Activated CD4-positive, alpha-beta T cell treated with anti-CD3 and anti-CD28 coated beads, Interleukin-2, amount 50 U/mL, for 24 hours (primary cell): ENCODE measurements around the gene TMEM41A.
A peak's percentile ranks its signal among the peaks of the same experiment; 100 is the strongest.

Experiments
- DNase-seq, 2 donors: peaks; one replicate each; pipeline ENCODE4 v3.0.0-alpha.2; 2020; ENCODE audit warnings: low read depth in 1 of 2, low spot score in 1 of 2

Gene TMEM41A

DNA sequence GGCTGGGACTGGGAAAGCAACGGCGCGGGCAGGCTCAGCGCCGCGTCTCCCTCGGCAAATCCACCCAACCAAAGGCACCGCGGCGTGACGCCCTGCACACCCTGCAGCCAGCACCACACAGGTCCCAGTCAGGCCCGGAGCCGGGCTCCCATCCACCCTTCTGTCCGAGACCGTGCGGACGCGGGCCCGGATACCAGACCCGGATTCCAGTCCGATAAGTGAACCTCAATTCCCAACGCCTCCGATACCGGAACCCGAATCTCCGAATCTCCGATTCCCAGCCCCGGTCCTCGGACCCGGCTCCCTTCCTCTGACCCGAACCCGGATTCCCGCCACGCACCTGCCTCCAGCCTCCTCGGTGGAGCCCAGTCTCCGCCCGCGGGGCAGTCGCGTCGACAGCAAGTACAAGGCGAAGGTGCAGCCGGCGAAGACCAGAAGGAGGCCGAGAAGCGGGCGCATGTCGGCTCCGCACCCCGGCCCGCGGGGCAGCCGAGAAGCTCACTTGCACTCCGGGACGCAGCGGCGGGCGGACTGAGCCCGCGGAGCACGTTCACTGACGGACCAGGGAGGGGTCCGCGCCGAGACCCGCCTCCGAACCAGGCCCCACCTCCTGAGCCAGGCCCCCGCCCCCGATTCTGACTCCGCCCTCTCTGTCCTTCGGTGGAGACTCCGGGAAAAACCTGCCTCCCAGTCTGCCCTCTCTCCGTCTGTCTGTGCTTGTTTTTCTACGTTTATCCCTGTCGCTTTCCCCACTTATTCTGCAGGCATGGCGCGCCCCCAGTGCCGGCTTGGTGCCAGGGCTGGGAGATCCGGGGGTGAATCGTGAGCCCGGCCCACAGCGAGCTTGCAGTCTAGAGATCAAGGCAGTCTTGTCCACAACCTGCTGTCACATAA is at the start of gene TMEM41A:
TSS of gene TMEM41A (minus strand) at position 533 of the 894 bp plus-strand sequence. CDS start at position 459, 74 bp downstream.
- DNase-seq: peak; percentile 87 to 88

GRCh38 chr3:185540695-185541094 is 41.9 kb upstream of the TMEM41A start:
- DNase-seq: no peak

DNA sequence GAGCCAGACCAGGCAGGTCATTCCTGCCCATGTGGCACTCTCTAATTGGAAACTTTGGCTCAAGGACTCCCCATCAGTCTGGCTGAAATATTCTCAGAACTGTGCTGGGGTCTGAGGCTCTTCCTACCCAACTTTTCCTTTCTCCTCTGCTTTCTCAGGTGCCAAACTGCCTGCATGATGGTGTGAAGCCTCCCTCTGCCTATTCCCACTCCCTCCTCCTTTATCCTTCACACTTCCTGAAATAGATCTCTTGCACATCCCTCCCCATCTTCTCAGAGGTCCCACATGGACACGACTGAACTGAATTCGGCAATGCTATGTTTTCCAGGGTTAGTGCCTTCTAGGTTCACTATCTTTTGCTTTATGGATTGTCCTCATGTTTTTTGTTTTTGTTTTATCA is 41.1 kb upstream of the TMEM41A start:
- DNase-seq: no peak

GRCh38 chr3:185537369-185537970 is 38.6 kb upstream of the TMEM41A start:
- DNase-seq: peak in 1 of 2 donors; percentile 49

DNA sequence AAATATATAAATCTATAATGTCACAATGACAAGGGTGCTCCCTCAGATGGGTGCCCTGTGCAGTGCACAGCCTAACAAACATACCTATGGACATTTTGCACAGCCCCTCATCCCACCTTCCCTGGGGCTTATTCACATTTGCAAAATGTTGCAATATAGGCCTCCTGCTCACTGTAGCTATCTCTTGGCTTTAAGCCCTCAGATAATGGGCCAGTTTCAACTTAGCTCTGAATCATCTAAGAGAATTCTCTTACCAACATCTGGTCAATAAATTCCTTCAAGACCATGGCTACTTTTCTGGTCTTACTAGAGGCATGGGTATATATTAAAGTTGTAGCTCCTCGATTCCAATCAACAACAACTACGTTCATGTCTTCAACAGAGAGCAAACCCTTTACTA is 35.7 kb upstream of the TMEM41A start:
- no peak for DNase-seq

- DNase-seq: no peak
Measured at GRCh38 chr3:185532901-185533300, 34.1 kb upstream of the TMEM41A start.

DNA sequence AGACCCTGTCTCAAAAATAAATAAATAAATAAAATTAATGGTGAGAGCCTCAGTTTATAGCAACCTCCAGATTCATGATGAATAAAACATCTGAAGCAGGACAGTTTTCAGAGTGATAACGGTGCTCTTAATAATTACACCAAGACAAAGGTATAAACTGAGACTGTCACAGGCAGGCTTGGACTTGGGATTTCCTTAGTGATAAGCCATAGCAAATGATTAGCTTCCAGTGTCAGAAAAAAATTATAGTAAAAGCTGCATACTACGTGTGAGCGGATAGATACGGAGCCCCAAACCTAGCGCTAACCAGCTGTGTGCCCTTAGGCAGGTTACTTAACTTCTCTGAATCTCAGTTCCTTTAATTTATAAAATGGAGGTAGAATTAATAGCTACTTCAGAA is 32.0 kb upstream of the TMEM41A start:
- no peak for DNase-seq

DNA sequence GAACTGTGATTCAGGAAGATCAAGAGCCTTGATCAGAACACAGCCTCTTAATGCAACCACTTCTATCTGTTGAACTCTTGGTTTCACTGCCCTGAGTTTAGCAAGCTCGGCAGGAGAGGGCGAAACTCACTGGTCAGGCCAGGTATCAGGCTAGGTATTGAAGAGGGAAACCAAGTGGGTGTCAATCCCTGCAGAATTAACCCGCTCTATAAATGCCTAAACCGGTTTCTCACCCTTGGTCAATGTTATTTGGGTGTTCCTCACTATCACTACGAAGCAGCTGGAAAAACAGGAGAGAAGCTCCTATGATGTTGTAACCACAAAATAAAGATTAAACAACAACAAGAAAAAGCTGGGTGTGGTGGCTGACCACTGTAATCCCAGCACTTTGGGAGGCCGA is 29.7 kb upstream of the TMEM41A start:
- no peak for DNase-seq

DNA sequence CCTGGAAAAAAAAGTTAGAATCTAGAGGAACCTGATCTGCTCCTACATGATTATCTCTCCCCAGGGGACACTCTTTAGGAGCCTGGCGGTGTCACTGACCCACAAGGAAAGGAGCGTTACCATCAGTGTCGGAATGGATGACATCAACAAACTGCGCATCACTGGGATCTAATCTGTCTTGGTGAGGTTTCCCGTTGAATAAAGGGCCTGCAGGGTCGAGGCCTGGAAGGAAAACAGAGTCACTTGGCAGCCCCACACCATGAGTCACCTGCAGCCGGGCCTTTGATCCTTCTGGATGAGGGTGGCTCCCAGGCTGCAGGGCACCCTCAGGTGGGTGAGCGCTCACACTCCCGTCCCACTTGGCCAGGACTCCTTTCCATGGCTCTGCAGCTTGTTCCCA is 28.5 kb upstream of the TMEM41A start:
- DNase-seq: no peak

GRCh38 chr3:185526349-185526951 is 27.6 kb upstream of the TMEM41A start:
- no peak for DNase-seq

DNA sequence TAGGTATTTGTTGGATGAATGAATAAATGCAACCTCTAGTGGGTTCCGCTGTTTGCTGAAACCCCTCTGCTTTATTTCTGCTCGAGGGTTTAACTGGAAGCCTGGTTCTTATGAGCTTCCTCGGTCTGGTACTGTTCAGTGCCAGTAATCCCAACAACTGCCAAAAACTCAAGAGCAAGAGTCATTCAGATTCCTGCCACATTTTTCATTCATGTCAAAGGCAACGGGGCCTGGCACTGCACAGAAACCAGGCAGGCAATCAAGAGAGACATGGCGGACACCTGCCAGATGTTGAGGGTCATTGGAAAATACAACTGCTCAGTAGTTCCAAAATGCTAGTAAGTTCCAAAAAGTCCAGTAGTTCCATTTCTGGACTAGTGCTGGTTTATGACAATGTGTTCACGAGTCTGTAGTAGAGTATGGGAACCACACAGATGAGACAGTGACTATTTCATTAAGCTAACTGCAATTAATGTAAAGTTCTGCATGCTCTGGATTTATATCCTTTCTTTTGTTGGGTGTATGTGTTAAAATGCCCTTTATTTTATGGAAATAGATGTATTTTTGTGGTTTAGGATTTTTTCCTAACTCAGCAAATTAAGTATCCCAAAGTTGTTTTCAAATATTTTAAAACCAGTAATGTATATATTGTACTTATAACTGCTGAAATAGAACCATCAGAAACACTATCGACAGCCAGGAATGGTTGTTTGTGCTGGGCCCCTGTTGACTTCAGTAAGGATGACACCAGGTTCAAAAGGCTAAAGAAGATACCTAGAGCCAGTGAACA is 22.7 kb upstream of the TMEM41A start:
- DNase-seq: no peak

DNA sequence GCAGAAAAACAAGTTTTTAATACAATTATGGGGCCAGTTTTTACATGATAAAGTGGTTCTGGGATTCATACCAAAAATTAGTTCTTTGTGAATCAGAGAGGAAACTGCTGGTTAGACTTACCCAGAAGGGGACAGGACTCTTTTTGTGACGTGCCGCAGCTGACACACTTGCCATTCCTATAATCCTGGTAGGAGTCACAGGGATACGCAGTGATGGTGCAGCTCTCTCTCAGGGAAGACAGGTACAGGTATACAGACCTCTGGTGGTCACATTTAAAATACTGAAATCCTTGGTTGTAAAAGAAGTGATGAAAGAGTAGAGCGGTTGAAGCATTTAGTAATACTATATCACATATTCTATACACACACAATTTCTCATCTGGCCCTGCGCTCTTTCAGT is 20.2 kb upstream of the TMEM41A start:
- no peak for DNase-seq

- DNase-seq: no peak
Measured at GRCh38 chr3:185517387-185518130, 18.7 kb upstream of the TMEM41A start.

DNA sequence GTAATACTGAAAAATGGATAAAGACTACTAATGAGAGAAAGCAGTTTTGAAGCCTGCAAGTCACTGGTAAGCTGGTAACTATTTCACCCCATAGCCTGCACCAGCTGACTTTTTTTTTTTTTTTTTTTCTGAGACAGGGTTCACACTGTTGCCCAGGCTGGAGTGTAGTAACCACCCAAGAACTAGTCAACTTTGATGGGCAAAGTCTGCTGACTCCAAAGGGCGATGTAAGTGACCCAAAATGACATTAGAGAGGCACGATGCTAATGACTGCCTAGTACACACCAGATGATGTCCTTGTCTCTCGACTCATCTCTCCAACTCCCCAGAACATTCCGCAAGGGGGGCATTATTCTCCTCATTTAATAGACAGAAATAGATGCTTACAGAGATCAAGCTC is 12.9 kb upstream of the TMEM41A start:
- DNase-seq: no peak

- no peak for DNase-seq
Measured at GRCh38 chr3:185508335-185508991, 9.6 kb upstream of the TMEM41A start.

- DNase-seq: no peak
Measured at GRCh38 chr3:185507883-185508282, 9.0 kb upstream of the TMEM41A start.

GRCh38 chr3:185504636-185505035 is 5.8 kb upstream of the TMEM41A start:
- no peak for DNase-seq

- DNase-seq: no peak
Measured at GRCh38 chr3:185503521-185503920, 4.7 kb upstream of the TMEM41A start.

DNA sequence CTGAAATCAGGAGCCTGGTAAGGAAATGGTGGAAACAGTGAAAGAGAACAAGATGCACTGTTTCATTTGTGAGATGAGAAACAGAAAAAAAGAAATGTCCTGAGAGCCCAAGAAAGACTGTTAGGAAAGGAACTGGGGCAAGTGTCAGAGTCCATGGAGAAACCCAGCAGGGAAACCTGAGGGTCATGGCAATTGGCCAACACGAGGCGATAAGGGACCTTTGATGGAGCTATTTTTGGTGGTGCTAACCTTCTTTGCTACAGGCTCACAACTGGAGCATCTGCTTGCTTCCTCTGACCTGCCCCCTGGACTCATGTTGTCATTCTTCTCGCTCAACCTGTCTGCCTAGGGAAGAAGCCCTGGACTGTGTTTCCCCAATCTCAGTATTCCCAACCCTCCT is 4.2 kb upstream of the TMEM41A start:
- DNase-seq: no peak

DNA sequence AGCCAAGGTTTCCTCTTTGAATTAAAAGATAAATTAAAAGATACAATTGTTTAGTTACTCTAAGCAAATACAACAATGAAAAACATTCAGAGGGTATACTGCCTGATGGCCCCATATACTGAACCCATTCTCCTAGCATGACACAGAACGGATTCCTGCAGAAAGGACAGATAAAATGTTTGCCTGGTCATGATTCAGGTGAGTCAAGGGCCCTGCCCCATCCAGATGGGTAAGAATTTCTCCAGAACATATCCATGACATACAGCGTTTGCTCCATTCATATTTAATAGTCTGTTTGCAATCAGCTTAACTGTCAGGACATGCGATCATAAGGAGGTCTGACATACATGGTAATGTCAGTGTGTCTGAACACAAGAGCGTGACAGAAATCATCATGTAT is 8.6 kb downstream of the TMEM41A start:
- DNase-seq: no peak
